OCI-LY3 (cell line): ENCODE measurements around the gene CDNF.

Experiments
- H2AFZ ChIP-seq: fragments of 200-600, 300-600 bp; shearing (Covaris generic); 2 replicates; pipeline ENCODE4 v1.6.0; 2014; ENCODE audit warnings: antibody characterized with exemption, low read depth, low read length
- H3K27ac ChIP-seq: fragments of 200-600, 300-600 bp; sonication (generic); 2 replicates; pipeline ENCODE4 v1.5.1; 2014; ENCODE audit warnings: mild to moderate bottlenecking, low read length, moderate library complexity, mixed read lengths
- H3K27me3 ChIP-seq: fragments of 200-600, 300-600 bp; sonication (generic); 2 replicates; pipeline ENCODE4 v1.6.1; 2014; ENCODE audit warnings: low read depth, low read length, mixed read lengths
- H3K36me3 ChIP-seq: fragments of 200-600, 300-600 bp; sonication (generic); replicated peaks from 2 replicates; pipeline ENCODE3; 2014; ENCODE audit warnings: low read depth, low read length, mixed read lengths
- H3K4me1 ChIP-seq: fragments of 300-600, 200-600 bp; sonication (generic); 2 replicates; pipeline ENCODE4 v1.6.1; 2014; ENCODE audit warnings: low read length, mixed read lengths
- H3K4me2 ChIP-seq: fragments of 200-600, 300-600 bp; sonication (generic); 2 replicates; pipeline ENCODE4 v1.6.1; 2014; ENCODE audit warnings: low read length, mixed read lengths
- H3K4me3 ChIP-seq: fragments of 300-600, 200-600 bp; sonication (generic); 2 replicates; pipeline ENCODE4 v1.5.1; 2014; ENCODE audit warnings: antibody characterized with exemption, mild to moderate bottlenecking, low read length, moderate library complexity
- H3K79me2 ChIP-seq: fragments of 300-600, 200-600 bp; shearing (Covaris generic); 2 replicates; pipeline ENCODE4 v1.6.1; 2014; ENCODE audit warnings: mild to moderate bottlenecking, low read length, mixed read lengths
- H3K9ac ChIP-seq: fragments of 300-600, 200-600 bp; shearing (Covaris generic); 2 replicates; pipeline ENCODE4 v1.6.0; 2014; ENCODE audit warnings: mild to moderate bottlenecking, low read length, moderate library complexity
- H3K9me3 ChIP-seq: fragments of 200-600, 300-600 bp; shearing (Covaris generic); 2 replicates; pipeline ENCODE4 v1.6.1; 2014; ENCODE audit warnings: low read length, mixed read lengths; ENCODE audit not compliant: insufficient read depth
- H4K20me1 ChIP-seq: fragments of 200-600, 300-600 bp; sonication (generic); 2 replicates; pipeline ENCODE4 v1.6.1; 2016; ENCODE audit warnings: low read length, mixed read lengths; ENCODE audit not compliant: insufficient read depth
- EZH2phosphoT487 ChIP-seq: fragments of 200-600 bp; shearing (Covaris generic); IDR thresholded peaks from 2 replicates; pipeline ENCODE4 v1.6.1; 2018; ENCODE audit warnings: antibody characterized with exemption, mixed run types, low read depth
- TF ChIP-seq, protein P1 (sequence below): fragments of 200-600, 300-600 bp; sonication (generic); IDR thresholded peaks from 2 replicates; pipeline ENCODE4 v1.5.1; 2014; ENCODE audit warnings: antibody characterized with exemption, low read length, low read depth

Gene CDNF

DNA sequence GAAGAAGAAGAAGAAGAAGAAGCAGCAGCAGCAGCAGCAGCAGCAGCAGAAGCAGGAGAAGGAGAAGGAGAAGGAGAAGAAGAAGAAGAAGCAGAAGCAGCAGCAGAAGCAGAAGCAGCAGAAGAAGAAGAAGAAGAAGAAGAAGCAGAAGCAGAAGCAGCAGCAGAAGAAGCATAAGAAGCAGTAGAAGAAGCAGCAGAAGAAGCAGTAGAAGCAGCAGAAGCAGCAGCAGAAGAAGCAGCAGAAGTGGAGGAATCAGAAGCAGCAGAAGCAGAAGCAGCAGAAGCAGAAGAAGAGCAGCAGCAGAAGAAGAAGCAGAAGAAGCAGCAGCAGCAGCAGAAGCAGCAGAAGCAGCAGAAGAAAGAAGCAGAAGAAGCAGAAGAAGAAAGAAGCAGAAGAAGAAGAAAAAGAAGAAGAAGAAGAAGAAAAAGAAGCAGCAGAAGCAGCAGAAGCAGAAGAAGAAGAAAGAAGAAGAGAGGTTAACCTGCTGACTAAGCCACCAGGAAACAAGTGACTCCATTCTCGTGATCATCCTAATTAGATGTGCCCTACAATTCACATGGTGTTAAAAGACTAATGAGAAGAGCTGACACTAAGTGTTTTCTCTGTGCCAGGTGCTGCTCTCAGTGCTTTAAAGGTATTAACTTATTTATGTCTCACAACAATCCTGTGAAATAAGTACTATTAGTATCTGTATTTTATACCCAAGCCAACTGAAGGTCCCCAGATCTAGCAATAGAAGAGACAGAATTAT, 11.6 kb downstream of the CDNF start:
- Histone ChIP-seq H3K27me3 (no peaks in the 10 kb centered on the region), H3K36me3 (no peaks in the 10 kb centered on the region), H3K4me2 (no peak overlapping the region), H3K9ac (no peak overlapping the region), H3K79me2 (no peaks in the 10 kb centered on the region), H3K9me3 (no peaks in the 10 kb centered on the region), H4K20me1 (no peaks in the 10 kb centered on the region), H3K27ac (no peak overlapping the region), H3K4me1 (peaks cover 11% of the 10 kb centered on the region), H2AFZ (no peak overlapping the region), H3K4me3 (no peak overlapping the region)
- TF ChIP-seq, protein P1, sequence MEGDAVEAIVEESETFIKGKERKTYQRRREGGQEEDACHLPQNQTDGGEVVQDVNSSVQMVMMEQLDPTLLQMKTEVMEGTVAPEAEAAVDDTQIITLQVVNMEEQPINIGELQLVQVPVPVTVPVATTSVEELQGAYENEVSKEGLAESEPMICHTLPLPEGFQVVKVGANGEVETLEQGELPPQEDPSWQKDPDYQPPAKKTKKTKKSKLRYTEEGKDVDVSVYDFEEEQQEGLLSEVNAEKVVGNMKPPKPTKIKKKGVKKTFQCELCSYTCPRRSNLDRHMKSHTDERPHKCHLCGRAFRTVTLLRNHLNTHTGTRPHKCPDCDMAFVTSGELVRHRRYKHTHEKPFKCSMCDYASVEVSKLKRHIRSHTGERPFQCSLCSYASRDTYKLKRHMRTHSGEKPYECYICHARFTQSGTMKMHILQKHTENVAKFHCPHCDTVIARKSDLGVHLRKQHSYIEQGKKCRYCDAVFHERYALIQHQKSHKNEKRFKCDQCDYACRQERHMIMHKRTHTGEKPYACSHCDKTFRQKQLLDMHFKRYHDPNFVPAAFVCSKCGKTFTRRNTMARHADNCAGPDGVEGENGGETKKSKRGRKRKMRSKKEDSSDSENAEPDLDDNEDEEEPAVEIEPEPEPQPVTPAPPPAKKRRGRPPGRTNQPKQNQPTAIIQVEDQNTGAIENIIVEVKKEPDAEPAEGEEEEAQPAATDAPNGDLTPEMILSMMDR, result no peak
- no peak for TF ChIP-seq EZH2phosphoT487

DNA sequence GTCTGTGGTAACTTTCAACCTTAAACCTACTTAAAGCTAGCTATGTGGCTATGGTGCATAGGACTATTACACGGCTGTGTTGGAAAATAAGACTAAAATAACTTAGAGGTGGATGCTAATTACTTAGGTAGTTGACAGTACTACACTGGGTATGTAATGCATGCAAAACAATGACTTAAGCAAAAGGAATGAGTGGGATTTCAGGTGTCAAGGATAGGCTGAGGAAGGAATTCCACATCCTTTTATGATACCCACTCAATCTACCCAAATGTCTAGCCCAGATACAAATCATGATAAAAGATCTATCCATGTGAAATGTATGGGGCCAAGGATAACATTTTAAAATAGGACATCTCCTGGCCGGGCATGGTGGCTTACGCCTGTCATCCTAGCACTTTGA, 13.9 kb downstream of the CDNF start:
- Histone ChIP-seq H4K20me1 (no peaks in the 10 kb centered on the region), H3K27me3 (no peaks in the 10 kb centered on the region), H3K79me2 (no peaks in the 10 kb centered on the region), H3K4me1 (peaks cover 11% of the 10 kb centered on the region), H2AFZ (no peak overlapping the region), H3K9me3 (no peaks in the 10 kb centered on the region), H3K4me2 (no peak overlapping the region), H3K36me3 (no peaks in the 10 kb centered on the region), H3K9ac (no peak overlapping the region), H3K4me3 (no peak overlapping the region), H3K27ac (no peak overlapping the region)
- no peak for TF ChIP-seq EZH2phosphoT487
- TF ChIP-seq, protein P1, result no peak

DNA sequence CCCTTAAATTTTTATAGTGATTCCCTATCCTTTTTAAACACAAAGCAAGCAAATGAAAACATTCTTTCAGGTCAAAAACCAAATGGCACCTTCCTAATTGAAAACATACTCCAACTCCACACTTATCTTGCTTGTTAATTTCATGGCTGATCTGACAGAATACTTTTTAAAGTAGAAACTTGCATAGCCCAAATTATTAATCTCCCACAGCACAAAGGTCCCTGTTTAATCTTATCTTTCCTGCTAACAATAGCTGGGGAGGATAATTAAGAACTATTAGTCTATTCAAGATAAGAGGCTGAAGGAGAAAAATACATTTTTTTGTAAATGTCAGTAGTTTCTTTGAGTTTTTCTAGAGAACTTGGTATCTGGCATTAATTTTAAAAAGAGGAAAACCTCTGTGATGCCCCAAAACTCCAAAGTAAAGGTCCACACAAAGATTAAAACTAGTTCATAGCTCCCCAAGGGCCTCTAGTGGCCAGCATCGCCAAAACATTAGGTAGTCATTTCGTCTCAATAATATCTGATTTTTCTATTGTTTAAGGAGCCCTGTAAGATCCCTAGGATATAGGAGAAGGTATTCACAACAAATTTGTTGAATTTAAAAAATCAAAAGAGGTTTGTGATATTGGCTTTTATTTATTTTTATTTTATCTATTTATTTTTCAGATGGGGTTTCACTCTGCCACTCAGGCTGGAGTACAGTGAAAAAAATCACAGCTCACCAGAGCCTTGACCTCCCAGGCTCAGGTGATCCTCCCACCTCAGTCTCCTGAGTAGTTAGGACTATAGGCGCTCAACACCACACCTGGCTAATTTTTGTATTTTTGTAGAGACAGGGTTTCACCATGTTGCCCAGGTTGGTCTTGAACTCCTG, 14.7 kb downstream of the CDNF start:
- no peaks in the 10 kb centered on the region for H3K9me3 ChIP-seq
- H3K4me1 ChIP-seq, result peaks cover 11% of the 10 kb centered on the region
- no peak overlapping the region for H2AFZ ChIP-seq
- no peaks in the 10 kb centered on the region for H4K20me1 ChIP-seq
- TF ChIP-seq EZH2phosphoT487, result no peak
- TF ChIP-seq, protein P1, result peak; percentile 73
- H3K36me3 ChIP-seq, result no peaks in the 10 kb centered on the region
- H3K4me2 ChIP-seq, result no peak overlapping the region
- no peaks in the 10 kb centered on the region for H3K79me2 ChIP-seq
- H3K27me3 ChIP-seq, result no peaks in the 10 kb centered on the region
- no peak overlapping the region for H3K9ac ChIP-seq
- H3K4me3 ChIP-seq, result no peak overlapping the region
- no peak overlapping the region for H3K27ac ChIP-seq

DNA sequence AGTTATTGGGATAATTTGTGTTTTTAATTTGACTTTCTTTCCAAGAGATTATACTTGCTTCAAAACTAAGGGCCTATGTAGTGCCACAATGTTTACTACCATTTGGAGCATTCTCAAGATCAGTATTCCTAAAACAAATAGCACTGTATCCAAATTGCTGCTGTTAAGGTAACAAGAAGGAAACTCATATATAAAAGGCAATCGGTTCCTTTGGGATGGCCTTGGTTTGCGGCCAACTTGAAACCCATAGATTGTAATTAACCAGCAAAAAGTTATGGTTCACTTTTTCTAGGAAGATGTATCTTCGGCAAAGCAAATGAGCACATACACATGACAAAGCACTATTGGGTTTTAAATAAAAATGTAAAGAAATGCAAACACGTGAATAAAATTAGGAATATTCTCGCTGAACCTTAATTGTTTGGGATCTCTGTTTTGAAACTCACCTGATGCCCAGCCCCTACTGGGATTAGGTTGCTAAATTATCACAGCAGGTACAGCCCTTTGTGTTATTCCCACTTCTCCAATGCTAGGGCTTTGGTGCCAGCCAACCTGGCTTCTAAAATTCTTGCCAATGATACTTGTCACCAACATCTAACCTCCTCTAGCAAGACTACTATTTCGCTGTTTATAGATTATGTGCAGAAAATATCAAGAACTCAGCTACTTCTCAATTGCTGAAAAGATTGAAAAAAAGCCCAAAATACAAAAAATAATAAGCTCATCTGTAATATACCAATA, 16.0 kb downstream of the CDNF start:
- no peaks in the 10 kb centered on the region for H3K79me2 ChIP-seq
- no peaks in the 10 kb centered on the region for H3K27me3 ChIP-seq
- no peak overlapping the region for H3K27ac ChIP-seq
- no peak overlapping the region for H3K9ac ChIP-seq
- H3K4me2 ChIP-seq, result no peak overlapping the region
- H3K9me3 ChIP-seq, result no peaks in the 10 kb centered on the region
- no peak overlapping the region for H3K4me3 ChIP-seq
- no peaks in the 10 kb centered on the region for H3K36me3 ChIP-seq
- TF ChIP-seq, protein P1, result no peak
- no peak for TF ChIP-seq EZH2phosphoT487
- no peak overlapping the region for H2AFZ ChIP-seq
- H4K20me1 ChIP-seq, result no peaks in the 10 kb centered on the region
- peaks cover 11% of the 10 kb centered on the region for H3K4me1 ChIP-seq
